ENCODE results near the gene APOH. TPM values are rescaled to one million over a fixed set of nuclear protein-coding genes. Genes with fewer than 3 reads are reported as not detected.
A peak's percentile ranks its signal among the peaks of the same experiment; 100 is the strongest.

The APOH gene
- total and polyA plus RNA-seq, 9 of the 15 experiments (the other 6 are each of a cell fraction or from before 2014, with no cell fraction given), result 1.1 TPM; not detected in 8

- peaks cover 5 to 9% of the 10 kb centered on the region in 2 experiments; a peak in 4 of 5 replicates for H3K27me3 ChIP-seq (ENCODE audit: control insufficient read depth in 2 of 2, insufficient read depth in 2 of 2, low read length in 2 of 2)
- H3K9me1 ChIP-seq (ENCODE audit: control insufficient read depth, insufficient read depth, low read length), result no peaks in the 10 kb centered on the region
- intact Hi-C loops (cut with micrococcal nuclease) (no loop called here), in situ Hi-C loops (cut with MboI) (no loop called here)
- ChIA-PET POLR2A (no interaction called here), CTCF (ENCODE audit: low intra/inter-chr PET ratio) (no interaction called here)
- H3K4me2 ChIP-seq (ENCODE audit: insufficient read depth, low read length), result no peak overlapping the region
- no peaks in the 10 kb centered on the region for H3K79me2 ChIP-seq (ENCODE audit: control insufficient read depth, insufficient read depth, low read length)
- no peak overlapping the region for H3K9ac ChIP-seq (ENCODE audit: insufficient read depth in 1 of 2, low read depth in 2 of 2, low read length in 2 of 2)
- BruUV-seq (replicated peaks), result no TSS peak
- no peak for TF ChIP-seq CHCHD3 (CRISPR knock-in tag; IDR thresholded peaks at IDR 0.05)
- peak; percentile 64 for TF ChIP-seq ATF3 (IDR thresholded peaks at IDR 0.05)
- TF ChIP-seq ATF3 (CRISPR knock-in tag; conservative IDR thresholded peaks at IDR 0.05), result no peak
- TF ChIP-seq SRSF9 (IDR thresholded peaks at IDR 0.05; ENCODE audit: borderline replicate concordance, low read depth, low read length), result no peak
- H2AFZ ChIP-seq (ENCODE audit: low read depth, low read length), result no peak overlapping the region
- DNase-seq (ENCODE audit: extremely low read depth in 1 of 4, low spot score in 3 of 4), result no peak
- no peaks in the 10 kb centered on the region for H3K9me3 ChIP-seq (replicated peaks; ENCODE audit: control insufficient read depth, insufficient read depth, low read depth, low read length)
- no peak for FAIRE-seq
- no peak overlapping the region for H3K4me3 ChIP-seq
- no peaks in the 10 kb centered on the region for H3K36me3 ChIP-seq (ENCODE audit: control insufficient read depth, insufficient read depth, low read length)
- WGBS (ENCODE audit: insufficient coverage, low coverage, missing lambda C conversion rate), result 0% methylated on average over 2 of the region's 2 CpGs
- no peaks in the 10 kb centered on the region for H4K20me1 ChIP-seq (replicated peaks; ENCODE audit: control insufficient read depth, insufficient read depth, low read length)
- ATAC-seq, result no peak
- peaks cover 8 to 12% of the 10 kb centered on the region in 2 experiments; a peak in 3 of 5 replicates for H3K4me1 ChIP-seq (replicated peaks in 1 of 2; ENCODE audit: control insufficient read depth in 2 of 2, insufficient read depth in 2 of 2, low read length in 2 of 2)
- no peak overlapping the region for H3K27ac ChIP-seq (ENCODE audit: extremely low read depth, low read depth, low read length)
Observed at GRCh38 chr17:66187718-66188117, 41.5 kb downstream of the APOH start.

- intact Hi-C loops (cut with micrococcal nuclease), result no loop called here
- ATAC-seq (no peak), FAIRE-seq (no peak), DNase-seq (ENCODE audit: extremely low read depth in 1 of 4, low spot score in 3 of 4) (no peak)
- no peaks in the 10 kb centered on the region for H3K36me3 ChIP-seq (ENCODE audit: control insufficient read depth, insufficient read depth, low read length)
- H3K4me3 ChIP-seq, result no peak overlapping the region
- no peak overlapping the region for H2AFZ ChIP-seq (ENCODE audit: low read depth, low read length)
- H3K9me3 ChIP-seq (replicated peaks; ENCODE audit: control insufficient read depth, insufficient read depth, low read depth, low read length), result no peaks in the 10 kb centered on the region
- no peak overlapping the region for H3K9ac ChIP-seq (ENCODE audit: insufficient read depth in 1 of 2, low read depth in 2 of 2, low read length in 2 of 2)
- in situ Hi-C loops (cut with MboI), result no loop called here
- CTCF ChIA-PET (ENCODE audit: low intra/inter-chr PET ratio), result no interaction called here
- H4K20me1 ChIP-seq (replicated peaks; ENCODE audit: control insufficient read depth, insufficient read depth, low read length), result no peaks in the 10 kb centered on the region
- H3K27ac ChIP-seq (ENCODE audit: extremely low read depth, low read depth, low read length), result no peak overlapping the region
- H3K79me2 ChIP-seq (ENCODE audit: control insufficient read depth, insufficient read depth, low read length), result no peaks in the 10 kb centered on the region
- no peak overlapping the region for H3K4me2 ChIP-seq (ENCODE audit: insufficient read depth, low read length)
- no peaks in the 10 kb centered on the region for H3K4me1 ChIP-seq (replicated peaks in 1 of 2; ENCODE audit: control insufficient read depth in 2 of 2, insufficient read depth in 2 of 2, low read length in 2 of 2)
- no peaks in the 10 kb centered on the region for H3K9me1 ChIP-seq (ENCODE audit: control insufficient read depth, insufficient read depth, low read length)
- peaks cover 0 to 7% of the 10 kb centered on the region in 2 experiments; a peak in 2 of 5 replicates for H3K27me3 ChIP-seq (ENCODE audit: control insufficient read depth in 2 of 2, insufficient read depth in 2 of 2, low read length in 2 of 2)
- POLR2A ChIA-PET, result interaction anchor here (0.7 kb wide), 2 partner anchors 28 to 989 kb away, joined by 3 to 4 read pairs; no protein-coding TSS in a partner anchor
- 0% methylated on average over 4 of the region's 4 CpGs for WGBS (ENCODE audit: insufficient coverage, low coverage, missing lambda C conversion rate)
- BruUV-seq (replicated peaks), result no TSS peak
- TF ChIP-seq SP1 (CRISPR knock-in tag; IDR thresholded peaks at IDR 0.05) (no peak), DNMT1 (IDR thresholded peaks at IDR 0.05) (no peak), HSF4 (CRISPR knock-in tag; IDR thresholded peaks at IDR 0.05; ENCODE audit: borderline replicate concordance) (no peak), ZNF778 (CRISPR knock-in tag; IDR thresholded peaks at IDR 0.05) (no peak), ZNF280B (CRISPR knock-in tag; IDR thresholded peaks at IDR 0.05) (no peak), ZNF175 (CRISPR knock-in tag; IDR thresholded peaks at IDR 0.05; ENCODE audit: low read depth) (no peak), ZNF449 (CRISPR knock-in tag; IDR thresholded peaks at IDR 0.05) (no peak), KLF6 (CRISPR knock-in tag; IDR thresholded peaks at IDR 0.05; ENCODE audit: borderline replicate concordance) (no peak), SIN3B (IDR thresholded peaks at IDR 0.05; ENCODE audit: low read depth) (no peak), ELF2 (CRISPR knock-in tag; IDR thresholded peaks at IDR 0.05) (no peak)
Observed at GRCh38 chr17:66185862-66186261, 43.4 kb downstream of the APOH start.

All from K562 (cell line).